HEK293 (cell line): ENCODE measurements around the gene CSF1.

Experiments
- CTCF ChIA-PET: fragments of 350-600 bp; formaldehyde crosslinking; extraction: SDS; loops from one replicate; lab custom pipeline; 2021; ENCODE audit warnings: antibody characterized with exemption; lab: Yijun Ruan, JAX
- POLR2A ChIA-PET: fragments of 300-600 bp; formaldehyde crosslinking; extraction: SDS; loops from one replicate; lab custom pipeline; 2020; ENCODE audit warnings: antibody characterized with exemption, inconsistent platforms; lab: Yijun Ruan, JAX
- H3K27ac ChIP-seq: fragments of 200-500 bp; sonication (Bioruptor generic); 2 replicates; pipeline ENCODE4 v1.5.1; 2014; ENCODE audit warnings: low read depth, low read length, control low read depth, inconsistent platforms; ENCODE audit errors: extremely low read depth
- H3K36me3 ChIP-seq, 2 experiments: fragments of 200-500 bp in 1 of 2; sonication (Bioruptor generic) in 1 of 2; 1 replicate in 1 of 2; 2 replicates in 1 of 2; pipeline ENCODE4 v1.5.1; 2014 to 2017; ENCODE audit warnings: inconsistent platforms in 2 of 2, low read length in 2 of 2; ENCODE audit not compliant: control insufficient read depth in 2 of 2, insufficient read depth in 1 of 2
- H3K4me1 ChIP-seq: fragments of 200-500 bp; sonication (Bioruptor generic); 2 replicates; pipeline ENCODE4 v1.5.1; 2014; ENCODE audit warnings: mild to moderate bottlenecking, low read length, inconsistent platforms; ENCODE audit not compliant: control insufficient read depth, insufficient read depth
- H3K4me3 ChIP-seq: 2 replicates; pipeline ENCODE4 v1.5.1; 2011; ENCODE audit warnings: low read depth, mild to moderate bottlenecking, control low read depth, low read length, moderate library complexity
- H3K9me3 ChIP-seq: fragments of 200-500 bp; sonication (Bioruptor generic); 2 replicates; pipeline ENCODE4 v1.5.1; 2014; ENCODE audit warnings: low read depth, low read length, inconsistent platforms; ENCODE audit not compliant: control insufficient read depth, insufficient read depth
- EGR2 ChIP-seq: fragments of 450-650 bp; formaldehyde crosslinking; IDR thresholded peaks from 2 replicates; pipeline ENCODE4 v1.5.1; 2016; ENCODE audit warnings: low read depth, missing biosample characterization, missing genetic modification characterization
- MZF1 ChIP-seq: fragments of 450-650 bp; formaldehyde crosslinking; IDR thresholded peaks from 2 replicates; pipeline ENCODE4 v1.5.1; 2017; ENCODE audit warnings: missing biosample characterization, missing genetic modification characterization, borderline replicate concordance
- RBAK ChIP-seq: fragments of 450-650 bp; formaldehyde crosslinking; IDR thresholded peaks from 2 replicates; pipeline ENCODE4 v1.5.1; 2016; ENCODE audit warnings: missing biosample characterization, missing genetic modification characterization
- SP3 ChIP-seq: fragments of 450-650 bp; formaldehyde crosslinking; IDR thresholded peaks from 2 replicates; pipeline ENCODE4 v1.5.1; 2016; ENCODE audit warnings: missing biosample characterization, missing genetic modification characterization
- ZBTB1 ChIP-seq: fragments of 450-650 bp; formaldehyde crosslinking; IDR thresholded peaks from 2 replicates; pipeline ENCODE4 v1.5.1; 2016; ENCODE audit warnings: missing biosample characterization, missing genetic modification characterization
- ZFHX2 ChIP-seq: fragments of 450-650 bp; formaldehyde crosslinking; conservative IDR thresholded peaks from 2 replicates; pipeline ENCODE4 v1.5.1; 2016; ENCODE audit warnings: missing biosample characterization, missing genetic modification characterization
- ZNF19 ChIP-seq: fragments of 450-650 bp; formaldehyde crosslinking; IDR thresholded peaks from 2 replicates; pipeline ENCODE4; 2016; ENCODE audit warnings: missing biosample characterization, missing genetic modification characterization, low read depth
- ZNF398 ChIP-seq: fragments of 450-650 bp; formaldehyde crosslinking; IDR thresholded peaks from 2 replicates; pipeline ENCODE4 v1.5.1; 2017; ENCODE audit warnings: missing biosample characterization, missing genetic modification characterization
- ZNF404 ChIP-seq: fragments of 450-650 bp; formaldehyde crosslinking; IDR thresholded peaks from 2 replicates; pipeline ENCODE4 v1.5.1; 2017; ENCODE audit warnings: missing biosample characterization, missing genetic modification characterization
- ZNF48 ChIP-seq: fragments of 450-650 bp; formaldehyde crosslinking; IDR thresholded peaks from 2 replicates; pipeline ENCODE4 v1.5.1; 2016; ENCODE audit warnings: missing biosample characterization, missing genetic modification characterization
- ZNF510 ChIP-seq: fragments of 450-650 bp; formaldehyde crosslinking; IDR thresholded peaks from 2 replicates; pipeline ENCODE4 v1.5.1; 2018; ENCODE audit warnings: mild to moderate bottlenecking, missing genetic modification characterization, missing biosample characterization; ENCODE audit not compliant: insufficient replicate concordance
- ZNF843 ChIP-seq: fragments of 450-650 bp; formaldehyde crosslinking; IDR thresholded peaks from 2 replicates; pipeline ENCODE4 v1.5.1; 2016; ENCODE audit warnings: missing biosample characterization, missing genetic modification characterization
- ZSCAN30 ChIP-seq: fragments of 450-650 bp; IDR thresholded peaks from 2 replicates; pipeline ENCODE4 v1.5.1; 2018; ENCODE audit warnings: missing biosample characterization, mild to moderate bottlenecking, missing genetic modification characterization, moderate library complexity
- TF ChIP-seq, protein P1 (sequence below): fragments of 450-650 bp; formaldehyde crosslinking; IDR thresholded peaks from 2 replicates; pipeline ENCODE4 v1.5.1; 2016; ENCODE audit warnings: missing biosample characterization, missing genetic modification characterization
- TF ChIP-seq, protein P2 (sequence below): fragments of 450-650 bp; formaldehyde crosslinking; IDR thresholded peaks from 2 replicates; pipeline ENCODE4 v1.5.1; 2016; ENCODE audit warnings: missing biosample characterization, missing genetic modification characterization
- TF ChIP-seq, protein P3 (sequence below): fragments of 450-650 bp; formaldehyde crosslinking; IDR thresholded peaks from 2 replicates; pipeline ENCODE4 v1.5.1; 2016; ENCODE audit warnings: missing biosample characterization, missing genetic modification characterization, borderline replicate concordance
- TF ChIP-seq, protein P4 (sequence below): fragments of 450-650 bp; formaldehyde crosslinking; IDR thresholded peaks from 2 replicates; pipeline ENCODE4 v1.5.1; 2016; ENCODE audit warnings: missing biosample characterization, missing genetic modification characterization
- TF ChIP-seq, protein P5 (sequence below): fragments of 450-650 bp; formaldehyde crosslinking; conservative IDR thresholded peaks from 2 replicates; pipeline ENCODE4 v1.5.1; 2016; ENCODE audit warnings: low read depth, missing biosample characterization, missing genetic modification characterization
- TF ChIP-seq, protein P6 (sequence below): fragments of 450-650 bp; formaldehyde crosslinking; IDR thresholded peaks from 2 replicates; pipeline ENCODE4 v1.5.1; 2016; ENCODE audit warnings: missing biosample characterization, missing genetic modification characterization

The CSF1 gene

GRCh38 chr1:109928591-109929111, 18.0 kb downstream of the CSF1 start:
- ChIA-PET POLR2A (no interaction called here), CTCF (no interaction called here)
- Histone ChIP-seq H3K9me3 (no peaks in the 10 kb centered on the region), H3K27ac (no peak overlapping the region), H3K4me3 (no peak overlapping the region), H3K36me3 (peaks cover 0 to 65% of the 10 kb centered on the region in 2 experiments; a peak in 1 of 3 replicates), H3K4me1 (no peaks in the 10 kb centered on the region)
- TF ChIP-seq ZFHX2 (tag by site-specific recombination), result 0 out of 2 replicates have a peak, but pooled peaks have one; percentile 43
- peak; percentile 76 for TF ChIP-seq EGR2 (tag by site-specific recombination)
- TF ChIP-seq, protein P1, sequence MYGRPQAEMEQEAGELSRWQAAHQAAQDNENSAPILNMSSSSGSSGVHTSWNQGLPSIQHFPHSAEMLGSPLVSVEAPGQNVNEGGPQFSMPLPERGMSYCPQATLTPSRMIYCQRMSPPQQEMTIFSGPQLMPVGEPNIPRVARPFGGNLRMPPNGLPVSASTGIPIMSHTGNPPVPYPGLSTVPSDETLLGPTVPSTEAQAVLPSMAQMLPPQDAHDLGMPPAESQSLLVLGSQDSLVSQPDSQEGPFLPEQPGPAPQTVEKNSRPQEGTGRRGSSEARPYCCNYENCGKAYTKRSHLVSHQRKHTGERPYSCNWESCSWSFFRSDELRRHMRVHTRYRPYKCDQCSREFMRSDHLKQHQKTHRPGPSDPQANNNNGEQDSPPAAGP (tag by site-specific recombination), result no peak

- no peak overlapping the region for H3K27ac ChIP-seq
- POLR2A ChIA-PET, result no interaction called here
These were observed 18.5 kb downstream of the CSF1 start for GRCh38 chr1:109929170-109929569.

More at GRCh38 chr1:109929170-109929569, 18.5 kb downstream of the CSF1 start:
- Histone ChIP-seq H3K4me3 (no peak overlapping the region), H3K36me3 (peaks cover 0 to 59% of the 10 kb centered on the region in 2 experiments; a peak in 1 of 3 replicates), H3K9me3 (no peaks in the 10 kb centered on the region), H3K4me1 (no peaks in the 10 kb centered on the region)
- TF ChIP-seq MZF1 (tag by site-specific recombination) (no peak), ZNF398 (tag by site-specific recombination) (no peak), ZSCAN30 (tag by site-specific recombination) (no peak), ZNF843 (tag by site-specific recombination) (no peak), ZNF404 (no peak), RBAK (tag by site-specific recombination) (no peak), SP3 (tag by site-specific recombination) (no peak), ZNF510 (tag by site-specific recombination) (no peak), ZBTB1 (tag by site-specific recombination) (no peak), ZNF19 (tag by site-specific recombination) (no peak), ZNF48 (tag by site-specific recombination) (no peak)
- TF ChIP-seq, protein P2, sequence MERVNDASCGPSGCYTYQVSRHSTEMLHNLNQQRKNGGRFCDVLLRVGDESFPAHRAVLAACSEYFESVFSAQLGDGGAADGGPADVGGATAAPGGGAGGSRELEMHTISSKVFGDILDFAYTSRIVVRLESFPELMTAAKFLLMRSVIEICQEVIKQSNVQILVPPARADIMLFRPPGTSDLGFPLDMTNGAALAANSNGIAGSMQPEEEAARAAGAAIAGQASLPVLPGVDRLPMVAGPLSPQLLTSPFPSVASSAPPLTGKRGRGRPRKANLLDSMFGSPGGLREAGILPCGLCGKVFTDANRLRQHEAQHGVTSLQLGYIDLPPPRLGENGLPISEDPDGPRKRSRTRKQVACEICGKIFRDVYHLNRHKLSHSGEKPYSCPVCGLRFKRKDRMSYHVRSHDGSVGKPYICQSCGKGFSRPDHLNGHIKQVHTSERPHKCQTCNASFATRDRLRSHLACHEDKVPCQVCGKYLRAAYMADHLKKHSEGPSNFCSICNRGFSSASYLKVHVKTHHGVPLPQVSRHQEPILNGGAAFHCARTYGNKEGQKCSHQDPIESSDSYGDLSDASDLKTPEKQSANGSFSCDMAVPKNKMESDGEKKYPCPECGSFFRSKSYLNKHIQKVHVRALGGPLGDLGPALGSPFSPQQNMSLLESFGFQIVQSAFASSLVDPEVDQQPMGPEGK (tag by site-specific recombination), result no peak
- TF ChIP-seq, protein P3, sequence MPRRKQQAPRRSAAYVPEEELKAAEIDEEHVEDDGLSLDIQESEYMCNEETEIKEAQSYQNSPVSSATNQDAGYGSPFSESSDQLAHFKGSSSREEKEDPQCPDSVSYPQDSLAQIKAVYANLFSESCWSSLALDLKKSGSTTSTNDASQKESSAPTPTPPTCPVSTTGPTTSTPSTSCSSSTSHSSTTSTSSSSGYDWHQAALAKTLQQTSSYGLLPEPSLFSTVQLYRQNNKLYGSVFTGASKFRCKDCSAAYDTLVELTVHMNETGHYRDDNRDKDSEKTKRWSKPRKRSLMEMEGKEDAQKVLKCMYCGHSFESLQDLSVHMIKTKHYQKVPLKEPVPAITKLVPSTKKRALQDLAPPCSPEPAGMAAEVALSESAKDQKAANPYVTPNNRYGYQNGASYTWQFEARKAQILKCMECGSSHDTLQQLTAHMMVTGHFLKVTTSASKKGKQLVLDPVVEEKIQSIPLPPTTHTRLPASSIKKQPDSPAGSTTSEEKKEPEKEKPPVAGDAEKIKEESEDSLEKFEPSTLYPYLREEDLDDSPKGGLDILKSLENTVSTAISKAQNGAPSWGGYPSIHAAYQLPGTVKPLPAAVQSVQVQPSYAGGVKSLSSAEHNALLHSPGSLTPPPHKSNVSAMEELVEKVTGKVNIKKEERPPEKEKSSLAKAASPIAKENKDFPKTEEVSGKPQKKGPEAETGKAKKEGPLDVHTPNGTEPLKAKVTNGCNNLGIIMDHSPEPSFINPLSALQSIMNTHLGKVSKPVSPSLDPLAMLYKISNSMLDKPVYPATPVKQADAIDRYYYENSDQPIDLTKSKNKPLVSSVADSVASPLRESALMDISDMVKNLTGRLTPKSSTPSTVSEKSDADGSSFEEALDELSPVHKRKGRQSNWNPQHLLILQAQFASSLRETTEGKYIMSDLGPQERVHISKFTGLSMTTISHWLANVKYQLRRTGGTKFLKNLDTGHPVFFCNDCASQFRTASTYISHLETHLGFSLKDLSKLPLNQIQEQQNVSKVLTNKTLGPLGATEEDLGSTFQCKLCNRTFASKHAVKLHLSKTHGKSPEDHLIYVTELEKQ (tag by site-specific recombination), result no peak
- TF ChIP-seq, protein P4, sequence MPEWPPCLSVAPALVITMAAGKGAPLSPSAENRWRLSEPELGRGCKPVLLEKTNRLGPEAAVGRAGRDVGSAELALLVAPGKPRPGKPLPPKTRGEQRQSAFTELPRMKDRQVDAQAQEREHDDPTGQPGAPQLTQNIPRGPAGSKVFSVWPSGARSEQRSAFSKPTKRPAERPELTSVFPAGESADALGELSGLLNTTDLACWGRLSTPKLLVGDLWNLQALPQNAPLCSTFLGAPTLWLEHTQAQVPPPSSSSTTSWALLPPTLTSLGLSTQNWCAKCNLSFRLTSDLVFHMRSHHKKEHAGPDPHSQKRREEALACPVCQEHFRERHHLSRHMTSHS (tag by site-specific recombination), result no peak
- TF ChIP-seq, protein P5, sequence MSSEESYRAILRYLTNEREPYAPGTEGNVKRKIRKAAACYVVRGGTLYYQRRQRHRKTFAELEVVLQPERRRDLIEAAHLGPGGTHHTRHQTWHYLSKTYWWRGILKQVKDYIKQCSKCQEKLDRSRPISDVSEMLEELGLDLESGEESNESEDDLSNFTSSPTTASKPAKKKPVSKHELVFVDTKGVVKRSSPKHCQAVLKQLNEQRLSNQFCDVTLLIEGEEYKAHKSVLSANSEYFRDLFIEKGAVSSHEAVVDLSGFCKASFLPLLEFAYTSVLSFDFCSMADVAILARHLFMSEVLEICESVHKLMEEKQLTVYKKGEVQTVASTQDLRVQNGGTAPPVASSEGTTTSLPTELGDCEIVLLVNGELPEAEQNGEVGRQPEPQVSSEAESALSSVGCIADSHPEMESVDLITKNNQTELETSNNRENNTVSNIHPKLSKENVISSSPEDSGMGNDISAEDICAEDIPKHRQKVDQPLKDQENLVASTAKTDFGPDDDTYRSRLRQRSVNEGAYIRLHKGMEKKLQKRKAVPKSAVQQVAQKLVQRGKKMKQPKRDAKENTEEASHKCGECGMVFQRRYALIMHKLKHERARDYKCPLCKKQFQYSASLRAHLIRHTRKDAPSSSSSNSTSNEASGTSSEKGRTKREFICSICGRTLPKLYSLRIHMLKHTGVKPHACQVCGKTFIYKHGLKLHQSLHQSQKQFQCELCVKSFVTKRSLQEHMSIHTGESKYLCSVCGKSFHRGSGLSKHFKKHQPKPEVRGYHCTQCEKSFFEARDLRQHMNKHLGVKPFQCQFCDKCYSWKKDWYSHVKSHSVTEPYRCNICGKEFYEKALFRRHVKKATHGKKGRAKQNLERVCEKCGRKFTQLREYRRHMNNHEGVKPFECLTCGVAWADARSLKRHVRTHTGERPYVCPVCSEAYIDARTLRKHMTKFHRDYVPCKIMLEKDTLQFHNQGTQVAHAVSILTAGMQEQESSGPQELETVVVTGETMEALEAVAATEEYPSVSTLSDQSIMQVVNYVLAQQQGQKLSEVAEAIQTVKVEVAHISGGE (tag by site-specific recombination), result no peak
- TF ChIP-seq, protein P6, sequence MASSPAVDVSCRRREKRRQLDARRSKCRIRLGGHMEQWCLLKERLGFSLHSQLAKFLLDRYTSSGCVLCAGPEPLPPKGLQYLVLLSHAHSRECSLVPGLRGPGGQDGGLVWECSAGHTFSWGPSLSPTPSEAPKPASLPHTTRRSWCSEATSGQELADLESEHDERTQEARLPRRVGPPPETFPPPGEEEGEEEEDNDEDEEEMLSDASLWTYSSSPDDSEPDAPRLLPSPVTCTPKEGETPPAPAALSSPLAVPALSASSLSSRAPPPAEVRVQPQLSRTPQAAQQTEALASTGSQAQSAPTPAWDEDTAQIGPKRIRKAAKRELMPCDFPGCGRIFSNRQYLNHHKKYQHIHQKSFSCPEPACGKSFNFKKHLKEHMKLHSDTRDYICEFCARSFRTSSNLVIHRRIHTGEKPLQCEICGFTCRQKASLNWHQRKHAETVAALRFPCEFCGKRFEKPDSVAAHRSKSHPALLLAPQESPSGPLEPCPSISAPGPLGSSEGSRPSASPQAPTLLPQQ (tag by site-specific recombination), result no peak
- CTCF ChIA-PET, result interaction anchor here (1.8 kb wide), 1 partner anchor 152 kb away, joined by 6 read pairs; no protein-coding TSS in a partner anchor
